HL-60/S4 treated with retinoic acid at 250 ng/mL for 4 days and 3 days (cell line): ENCODE results near the gene GGT7.

Experiments used
- in situ Hi-C: fragments of 300-500 bp; cut with MboI; formaldehyde crosslinking; loops from 2 replicates; pipeline ENCODE4 v1.7.0; 2022; ENCODE audit warnings: low sequenced_read_pairs

The GGT7 gene

DNA sequence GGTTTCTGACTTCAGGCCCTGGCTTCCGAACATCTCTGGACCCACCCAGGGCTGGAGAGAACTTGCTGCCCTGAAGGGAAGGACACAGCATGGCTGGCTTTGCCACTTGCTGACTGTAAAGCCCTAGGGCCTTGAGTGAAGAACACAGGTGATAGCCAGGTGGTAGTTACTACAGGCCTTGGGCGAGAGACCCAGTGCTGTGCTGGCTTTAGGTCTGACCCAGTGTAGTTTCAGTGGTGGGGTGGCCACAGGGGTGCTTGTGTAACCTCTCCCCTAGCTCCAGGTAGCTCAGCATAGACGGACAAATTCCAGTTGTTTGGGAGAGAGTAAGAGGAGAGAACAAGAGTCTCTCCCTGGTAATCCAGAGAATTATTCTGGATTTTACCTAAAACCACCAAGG is 74.3 kb downstream of the GGT7 start:
- in situ Hi-C loops, result no loop called here

DNA sequence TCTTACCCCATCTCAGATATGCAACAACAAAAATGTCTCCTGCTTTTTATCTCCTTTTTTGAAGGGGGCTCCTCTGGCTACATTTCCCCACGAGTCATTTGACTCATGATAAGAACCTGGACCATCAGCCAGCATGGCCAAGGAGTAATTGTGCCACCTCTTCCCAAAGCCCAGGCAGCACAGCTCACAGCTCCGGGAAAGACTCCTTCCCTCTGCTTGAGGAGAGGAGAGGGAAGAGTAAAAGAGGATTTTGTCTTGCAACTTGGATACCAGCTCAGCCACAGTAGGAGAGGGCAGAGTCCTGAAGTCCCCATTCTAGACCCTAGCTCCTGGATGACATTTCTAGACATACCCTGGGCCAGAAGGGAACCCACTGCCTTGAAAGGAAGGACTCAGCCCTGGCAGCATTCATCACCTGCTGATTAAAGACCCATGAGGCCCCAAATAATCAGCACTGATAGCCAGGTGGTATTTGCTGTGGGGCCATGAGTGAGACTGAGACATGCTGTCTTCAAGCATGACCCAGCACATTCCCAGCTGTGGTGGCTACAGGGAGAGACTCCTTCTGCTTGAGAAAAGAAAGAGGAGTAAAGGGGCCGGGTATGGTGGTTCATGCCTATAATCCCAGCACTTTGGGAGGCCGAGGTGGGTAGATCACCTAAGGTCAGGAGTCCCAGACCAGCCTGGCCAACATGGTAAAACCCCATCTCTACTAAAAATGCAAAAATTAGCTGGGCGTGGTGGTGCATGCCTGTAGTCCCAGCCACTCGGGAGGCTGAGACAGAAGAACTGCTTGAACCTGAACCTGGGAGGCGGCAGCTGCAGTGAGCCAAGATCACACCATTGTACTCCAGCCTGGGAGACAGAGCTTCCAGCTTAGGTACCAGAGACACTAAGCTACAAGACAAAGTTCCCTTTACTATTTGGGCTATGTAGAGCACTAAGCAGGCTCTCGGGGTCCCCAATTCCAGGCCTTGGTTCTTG is 75.4 kb downstream of the GGT7 start:
- in situ Hi-C loops, result no loop called here
